ENCODE data around the gene IL25.

Gene IL25

DNA sequence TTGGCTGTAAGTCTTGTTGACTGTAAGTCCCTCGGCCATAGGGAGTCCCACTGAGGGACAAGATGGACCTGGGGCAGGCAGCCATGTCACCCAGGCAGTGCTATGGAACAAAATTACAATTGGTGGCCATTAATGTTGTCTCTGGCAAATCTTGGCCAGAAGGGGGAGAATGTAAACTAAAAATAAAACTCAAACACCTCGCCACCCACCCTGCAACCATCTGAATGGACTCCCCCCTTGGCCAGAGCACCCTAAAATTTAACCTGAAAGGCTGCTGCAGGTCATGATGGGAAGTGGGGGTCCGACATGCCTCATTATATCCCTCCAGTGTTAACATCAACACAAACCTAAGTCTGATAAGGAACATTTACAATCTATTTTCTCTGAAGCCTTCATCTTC, 28.1 kb upstream of the IL25 start:
- Histone ChIP-seq H3K4me3 (ENCODE audit: low read depth in 1 of 2, low read length in 2 of 2) (no peak overlapping the region), H3K4me1 (ENCODE audit: control insufficient read depth in 1 of 2, insufficient read depth in 2 of 2, low read length in 2 of 2) (no peaks in the 10 kb centered on the region), H3K27me3 (ENCODE audit: control insufficient read depth in 1 of 2, insufficient read depth in 2 of 2, low read length in 2 of 2) (no peaks in the 10 kb centered on the region), H3K27ac (ENCODE audit: low read depth, low read length) (no peak overlapping the region), H3K9me3 (ENCODE audit: control insufficient read depth in 1 of 2, low read length in 2 of 2) (no peaks in the 10 kb centered on the region), H3K9ac (ENCODE audit: low read depth in 1 of 2, low read length in 2 of 2) (no peak overlapping the region), H3K36me3 (ENCODE audit: control insufficient read depth in 1 of 2, insufficient read depth in 2 of 2, low read length in 2 of 2) (no peaks in the 10 kb centered on the region)

DNA sequence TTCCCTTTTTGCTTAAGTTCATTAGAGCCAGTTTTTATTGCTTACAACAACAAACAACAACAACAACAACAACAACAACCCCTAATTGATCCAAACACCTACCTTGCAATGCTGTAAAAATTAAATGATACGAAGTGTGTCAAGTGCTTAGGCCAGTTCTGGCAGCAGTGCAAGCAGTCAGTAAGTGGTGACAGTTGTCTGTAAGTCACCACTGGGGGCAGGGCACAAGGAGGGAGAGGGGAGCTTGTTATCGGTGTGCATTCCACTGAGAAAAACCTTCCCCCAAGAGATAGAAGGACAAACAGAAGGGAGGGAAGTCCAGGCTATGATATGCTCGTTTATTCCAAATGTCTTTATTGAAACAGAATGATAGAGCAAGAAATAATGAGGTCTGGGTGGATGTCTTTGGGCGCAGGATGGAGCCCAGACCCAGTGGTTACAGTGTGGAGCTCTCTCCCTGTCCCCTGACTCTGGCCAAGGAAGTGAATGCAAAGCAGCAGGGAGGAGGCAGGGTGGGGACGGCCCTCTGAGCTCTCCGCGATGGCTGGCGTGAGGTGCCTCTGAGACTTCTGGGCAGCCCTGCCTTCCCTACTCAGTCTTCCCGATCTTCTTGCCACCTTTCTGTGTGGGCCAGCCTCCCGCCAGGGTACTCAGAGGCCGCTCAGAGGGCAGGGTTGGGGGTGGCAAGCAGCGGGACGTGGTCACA, 26.5 kb upstream of the IL25 start:
- Histone ChIP-seq H3K4me3 (ENCODE audit: low read depth in 1 of 2, low read length in 2 of 2) (no peak overlapping the region), H3K4me1 (ENCODE audit: control insufficient read depth in 1 of 2, insufficient read depth in 2 of 2, low read length in 2 of 2) (no peaks in the 10 kb centered on the region)

GRCh38 chr14:23346693-23347405, 25.8 kb upstream of the IL25 start:
- no peaks in the 10 kb centered on the region for H3K9me3 ChIP-seq (ENCODE audit: control insufficient read depth in 1 of 2, low read length in 2 of 2)
- no peak overlapping the region for H3K4me3 ChIP-seq (ENCODE audit: low read depth in 1 of 2, low read length in 2 of 2)
- H3K36me3 ChIP-seq (ENCODE audit: control insufficient read depth in 1 of 2, insufficient read depth in 2 of 2, low read length in 2 of 2): no peaks in the 10 kb centered on the region
- peaks cover 0 to 2% of the 10 kb centered on the region in 2 donors for H3K4me1 ChIP-seq (ENCODE audit: control insufficient read depth in 1 of 2, insufficient read depth in 2 of 2, low read length in 2 of 2)
- no peak overlapping the region for H3K9ac ChIP-seq (ENCODE audit: low read depth in 1 of 2, low read length in 2 of 2)
- no peak overlapping the region for H3K27ac ChIP-seq (ENCODE audit: low read depth, low read length)
- peaks cover 14 to 16% of the 10 kb centered on the region in 2 donors for H3K27me3 ChIP-seq (ENCODE audit: control insufficient read depth in 1 of 2, insufficient read depth in 2 of 2, low read length in 2 of 2)

More for the DNA sequence above, 26.5 kb upstream of the IL25 start:
- H3K9me3 ChIP-seq (ENCODE audit: control insufficient read depth in 1 of 2, low read length in 2 of 2): no peaks in the 10 kb centered on the region
- H3K36me3 ChIP-seq (ENCODE audit: control insufficient read depth in 1 of 2, insufficient read depth in 2 of 2, low read length in 2 of 2): no peaks in the 10 kb centered on the region
- H3K9ac ChIP-seq (ENCODE audit: low read depth in 1 of 2, low read length in 2 of 2): no peak overlapping the region
- peaks cover 7 to 9% of the 10 kb centered on the region in 2 donors for H3K27me3 ChIP-seq (ENCODE audit: control insufficient read depth in 1 of 2, insufficient read depth in 2 of 2, low read length in 2 of 2)
- H3K27ac ChIP-seq (ENCODE audit: low read depth, low read length): no peak overlapping the region

DNA sequence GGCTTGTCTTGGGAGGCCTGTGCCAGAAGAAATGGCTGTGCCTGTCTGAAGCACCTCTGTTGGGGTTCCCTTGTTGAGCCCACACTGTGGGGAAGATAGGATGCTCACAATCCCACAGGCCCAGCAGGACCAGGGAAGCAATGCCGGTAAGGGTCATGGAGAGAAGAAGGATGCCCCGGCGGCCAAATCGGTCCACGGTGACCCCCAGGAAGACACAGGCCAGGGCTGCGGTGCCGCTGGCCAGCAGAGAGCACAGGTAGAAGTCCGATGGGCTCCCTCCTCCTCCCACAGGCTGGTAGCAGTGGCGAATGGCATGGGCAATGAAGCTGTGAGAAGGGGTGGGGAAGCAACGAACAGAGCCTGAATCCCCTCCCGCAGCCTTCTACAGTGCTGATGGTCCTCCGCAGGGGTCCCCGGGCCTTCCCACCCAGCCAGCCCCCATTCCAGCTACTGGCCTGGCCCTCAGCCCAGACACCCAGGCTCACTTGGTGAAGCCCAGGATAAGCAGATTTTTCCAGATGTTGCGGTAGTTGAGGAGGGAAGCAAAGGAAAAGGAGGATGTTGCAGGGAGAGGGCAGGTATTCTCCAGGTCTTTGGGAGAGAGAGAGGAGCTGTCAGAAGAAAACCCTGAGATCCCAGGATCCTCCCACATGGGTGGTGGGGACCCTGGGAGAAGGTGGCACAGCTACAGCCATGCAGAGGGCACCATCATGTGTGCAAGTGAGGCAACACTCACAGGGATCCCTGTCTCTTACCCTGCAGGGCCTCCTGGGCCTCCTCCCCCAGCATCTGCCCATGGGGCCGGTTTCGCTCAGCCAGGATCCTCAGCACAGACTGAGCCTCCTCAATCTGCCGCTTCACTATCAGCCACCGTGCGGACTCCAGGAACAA, 25.0 kb upstream of the IL25 start:
- Histone ChIP-seq H3K9ac (ENCODE audit: low read depth in 1 of 2, low read length in 2 of 2) (no peak overlapping the region), H3K27ac (ENCODE audit: low read depth, low read length) (no peak overlapping the region), H3K4me1 (ENCODE audit: control insufficient read depth in 1 of 2, insufficient read depth in 2 of 2, low read length in 2 of 2) (peaks cover 0 to 9% of the 10 kb centered on the region in 2 donors), H3K27me3 (ENCODE audit: control insufficient read depth in 1 of 2, insufficient read depth in 2 of 2, low read length in 2 of 2) (peaks cover 16 to 22% of the 10 kb centered on the region in 2 donors), H3K36me3 (ENCODE audit: control insufficient read depth in 1 of 2, insufficient read depth in 2 of 2, low read length in 2 of 2) (no peaks in the 10 kb centered on the region), H3K9me3 (ENCODE audit: control insufficient read depth in 1 of 2, low read length in 2 of 2) (no peaks in the 10 kb centered on the region), H3K4me3 (ENCODE audit: low read depth in 1 of 2, low read length in 2 of 2) (no peak overlapping the region)

DNA sequence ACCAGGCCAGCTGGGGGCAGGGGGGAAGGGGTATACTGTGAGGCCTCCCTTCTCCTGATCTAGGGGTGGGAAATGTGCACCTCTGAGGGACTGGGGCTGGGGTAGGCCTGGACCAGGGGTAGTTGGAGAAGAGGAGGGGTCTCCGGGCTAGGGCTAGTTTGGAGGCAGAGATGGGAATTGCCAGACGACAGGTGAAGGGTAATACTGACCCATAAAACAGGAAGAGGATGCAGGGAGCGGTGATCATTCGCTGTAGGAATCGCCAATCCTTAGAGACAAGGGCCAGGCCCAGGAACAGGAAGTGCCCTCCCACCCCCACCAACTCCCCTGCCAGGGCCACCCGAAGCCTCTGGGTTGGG, 24.3 kb upstream of the IL25 start:
- no peak overlapping the region for H3K9ac ChIP-seq (ENCODE audit: low read depth in 1 of 2, low read length in 2 of 2)
- H3K4me1 ChIP-seq (ENCODE audit: control insufficient read depth in 1 of 2, insufficient read depth in 2 of 2, low read length in 2 of 2): peaks cover 0 to 9% of the 10 kb centered on the region in 2 donors
- no peaks in the 10 kb centered on the region for H3K36me3 ChIP-seq (ENCODE audit: control insufficient read depth in 1 of 2, insufficient read depth in 2 of 2, low read length in 2 of 2)
- no peak overlapping the region for H3K4me3 ChIP-seq (ENCODE audit: low read depth in 1 of 2, low read length in 2 of 2)
- H3K9me3 ChIP-seq (ENCODE audit: control insufficient read depth in 1 of 2, low read length in 2 of 2): no peaks in the 10 kb centered on the region
- H3K27me3 ChIP-seq (ENCODE audit: control insufficient read depth in 1 of 2, insufficient read depth in 2 of 2, low read length in 2 of 2): peaks cover 17 to 25% of the 10 kb centered on the region in 2 donors
- H3K27ac ChIP-seq (ENCODE audit: low read depth, low read length): no peak overlapping the region

GRCh38 chr14:23349156-23349845, 23.3 kb upstream of the IL25 start:
- Histone ChIP-seq H3K9ac (ENCODE audit: low read depth in 1 of 2, low read length in 2 of 2) (no peak overlapping the region), H3K27ac (ENCODE audit: low read depth, low read length) (no peak overlapping the region), H3K27me3 (ENCODE audit: control insufficient read depth in 1 of 2, insufficient read depth in 2 of 2, low read length in 2 of 2) (peaks cover 27 to 35% of the 10 kb centered on the region in 2 donors), H3K4me1 (ENCODE audit: control insufficient read depth in 1 of 2, insufficient read depth in 2 of 2, low read length in 2 of 2) (peaks cover 0 to 9% of the 10 kb centered on the region in 2 donors), H3K36me3 (ENCODE audit: control insufficient read depth in 1 of 2, insufficient read depth in 2 of 2, low read length in 2 of 2) (no peaks in the 10 kb centered on the region), H3K9me3 (ENCODE audit: control insufficient read depth in 1 of 2, low read length in 2 of 2) (no peaks in the 10 kb centered on the region), H3K4me3 (ENCODE audit: low read depth in 1 of 2, low read length in 2 of 2) (no peak overlapping the region)

DNA sequence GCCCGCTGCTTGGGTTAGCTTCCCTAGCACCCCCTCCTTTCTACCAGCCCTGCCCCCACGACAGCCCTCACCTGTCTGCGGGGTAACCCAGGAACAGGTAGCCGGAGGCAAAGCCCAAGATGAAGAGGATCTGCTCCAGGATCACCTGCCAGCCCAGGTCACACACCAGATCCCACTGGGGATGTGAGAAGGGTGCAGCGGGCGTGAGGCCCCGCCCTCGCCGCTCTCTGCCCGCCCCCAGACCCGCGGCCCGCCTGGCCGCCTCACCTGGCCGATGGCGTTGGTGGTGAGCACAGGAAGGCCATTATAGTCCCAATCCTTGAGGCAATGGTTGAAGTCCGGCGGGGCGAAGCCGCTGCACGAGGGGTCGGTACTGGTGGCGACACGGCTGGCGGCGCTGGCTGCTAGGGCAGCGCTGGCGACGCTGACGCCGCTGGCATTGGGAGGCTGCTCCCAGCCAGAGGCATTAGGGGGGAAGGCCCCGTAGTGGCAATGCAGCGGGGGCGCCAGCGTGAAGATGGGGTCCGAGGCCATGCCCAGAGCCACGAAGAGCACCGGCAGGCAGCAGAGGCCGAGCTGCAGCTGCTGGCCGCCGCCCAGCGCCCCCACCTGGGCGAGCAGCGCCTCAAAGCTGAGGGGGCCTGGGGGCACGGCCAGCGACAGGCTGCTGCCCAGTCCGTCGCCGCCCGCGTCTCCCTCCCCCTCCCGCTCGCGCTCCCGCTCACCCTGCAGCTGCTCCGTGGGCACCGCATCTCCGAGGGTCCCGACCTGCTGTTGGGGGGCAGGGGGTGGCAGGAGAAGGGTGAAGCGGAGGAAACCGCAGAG, 20.7 kb upstream of the IL25 start:
- H3K9me3 ChIP-seq (ENCODE audit: control insufficient read depth in 1 of 2, low read length in 2 of 2): no peaks in the 10 kb centered on the region
- no peak overlapping the region for H3K9ac ChIP-seq (ENCODE audit: low read depth in 1 of 2, low read length in 2 of 2)
- H3K36me3 ChIP-seq (ENCODE audit: control insufficient read depth in 1 of 2, insufficient read depth in 2 of 2, low read length in 2 of 2): no peaks in the 10 kb centered on the region
- peaks cover 39 to 44% of the 10 kb centered on the region in 2 donors for H3K27me3 ChIP-seq (ENCODE audit: control insufficient read depth in 1 of 2, insufficient read depth in 2 of 2, low read length in 2 of 2)
- H3K4me3 ChIP-seq (ENCODE audit: low read depth in 1 of 2, low read length in 2 of 2): peak overlapping the region; percentile 58 to 67
- H3K27ac ChIP-seq (ENCODE audit: low read depth, low read length): no peak overlapping the region
- peaks cover 0 to 9% of the 10 kb centered on the region in 2 donors for H3K4me1 ChIP-seq (ENCODE audit: control insufficient read depth in 1 of 2, insufficient read depth in 2 of 2, low read length in 2 of 2)

GRCh38 chr14:23352506-23353432, 19.8 kb upstream of the IL25 start, which contains the start of gene SLC22A17:
TSS of gene SLC22A17 (minus strand) at chr14:23352887.
- no peak within 1 kb of the TSS for H3K27ac ChIP-seq (ENCODE audit: low read depth, low read length)
- no peaks in the 10 kb centered on the region for H3K9me3 ChIP-seq (ENCODE audit: control insufficient read depth in 1 of 2, low read length in 2 of 2)
- H3K9ac ChIP-seq (ENCODE audit: low read depth in 1 of 2, low read length in 2 of 2): no peak within 1 kb of the TSS
- no peaks in the 10 kb centered on the region for H3K36me3 ChIP-seq (ENCODE audit: control insufficient read depth in 1 of 2, insufficient read depth in 2 of 2, low read length in 2 of 2)
- peaks cover 39 to 44% of the 10 kb centered on the region in 2 donors for H3K27me3 ChIP-seq (ENCODE audit: control insufficient read depth in 1 of 2, insufficient read depth in 2 of 2, low read length in 2 of 2)
- H3K4me3 ChIP-seq (ENCODE audit: low read depth in 1 of 2, low read length in 2 of 2): peak within 1 kb of the TSS; percentile 58 to 67
- peaks cover 0 to 9% of the 10 kb centered on the region in 2 donors for H3K4me1 ChIP-seq (ENCODE audit: control insufficient read depth in 1 of 2, insufficient read depth in 2 of 2, low read length in 2 of 2)
